ENCODE results near the gene A3GALT2.

A3GALT2 gene

GRCh38 chr1:33268927-33269610, 51.8 kb downstream of the A3GALT2 start:
- DNase-seq, result no peak

GRCh38 chr1:33268457-33268856, 52.4 kb downstream of the A3GALT2 start:
- DNase-seq, result no peak

- DNase-seq, result no peak
These were observed 53.3 kb downstream of the A3GALT2 start for GRCh38 chr1:33267468-33268205.

- DNase-seq, result no peak
These were observed 54.1 kb downstream of the A3GALT2 start for GRCh38 chr1:33266766-33267165.

- DNase-seq, result no peak
These were observed 54.9 kb downstream of the A3GALT2 start for GRCh38 chr1:33265780-33266605.

GRCh38 chr1:33263890-33264504, 56.9 kb downstream of the A3GALT2 start:
- DNase-seq, result no peak

- no peak for DNase-seq
These were observed 59.6 kb downstream of the A3GALT2 start for GRCh38 chr1:33261344-33261743.

- DNase-seq, result no peak
These were observed 60.5 kb downstream of the A3GALT2 start for GRCh38 chr1:33260439-33260838.

GRCh38 chr1:33259879-33260278, 61.0 kb downstream of the A3GALT2 start:
- no peak for DNase-seq

GRCh38 chr1:33258788-33259274, 62.1 kb downstream of the A3GALT2 start:
- DNase-seq, result no peak

GRCh38 chr1:33257772-33258712, 62.9 kb downstream of the A3GALT2 start:
- DNase-seq, result no peak

GRCh38 chr1:33257207-33257771, 63.6 kb downstream of the A3GALT2 start:
- DNase-seq, result no peak
